Mucosa of descending colon (tissue), 3 donors: ENCODE results near the gene RAC2. TPM values are rescaled to one million over a fixed set of nuclear protein-coding genes. Genes with fewer than 3 reads are reported as not detected.
A peak's percentile ranks its signal among the peaks of the same experiment; 100 is the strongest.

ENCODE experiments used
- ATAC-seq: fragments of 200-7000 bp; cut with Tn5 transposase; one replicate; pipeline ENCODE4 v1.9.1; 2020; ENCODE audit warnings: mild to moderate bottlenecking, moderate library complexity
- DNase-seq, 3 donors: peaks; one replicate each; pipeline ENCODE4 v3.0.0-alpha.2; 2020
- H3K36me3 ChIP-seq: fragments of 200-600 bp; one replicate; pipeline ENCODE4 v1.8.0; 2021; ENCODE audit warnings: low read depth, mild to moderate bottlenecking
- H3K4me1 ChIP-seq: fragments of 200-600 bp; one replicate; pipeline ENCODE4 v1.8.0; 2021; ENCODE audit warnings: low read depth, mild to moderate bottlenecking
- H3K4me3 ChIP-seq: fragments of 200-600 bp; one replicate; pipeline ENCODE4 v1.8.0; 2021; ENCODE audit warnings: mild to moderate bottlenecking
- H3K9me3 ChIP-seq: fragments of 200-600 bp; one replicate; pipeline ENCODE4 v1.8.0; 2021; ENCODE audit warnings: mild to moderate bottlenecking
- intact Hi-C, 2 donors: fragments of 100-400 bp; cut with DNase I in 1 of 2; cut with micrococcal nuclease in 1 of 2; formaldehyde crosslinking; loops; one replicate each; pipeline versions ENCODE4 v1.11.0 to v1.11.1; 2022; cut with DNase I, micrococcal nuclease
- total RNA-seq, 3 donors: library from RNA; stranded (reverse); fragmentation: NEBNext Ultra II Directional in 2 of 3; extraction: Animal tissue kit (Norgen Biotek cat#: 25700) in 2 of 3; gene quantifications; one replicate each; pipeline versions ENCODE4 v1.2.1 to v1.2.4, GENCODE V29; 2021 to 2023
- TF ChIP-seq, protein P1 (sequence below): fragments of 200-600 bp; IDR thresholded peaks from one replicate; pipeline ENCODE4 v1.8.0; 2022; ENCODE audit warnings: antibody characterized with exemption, mild to moderate bottlenecking
- donor health status: DM: no; HTN: no; CAD: no; lungs with moderate emphysema.
- donor health status: DM: no; HTN: no; CAD: no.
- donor health status: DM: no; HTN: yes; CAD: no.

RAC2 gene
- total RNA-seq, 3 donors from 2014 or later = 15.3 to 26.8 (median 16.4) TPM

DNA sequence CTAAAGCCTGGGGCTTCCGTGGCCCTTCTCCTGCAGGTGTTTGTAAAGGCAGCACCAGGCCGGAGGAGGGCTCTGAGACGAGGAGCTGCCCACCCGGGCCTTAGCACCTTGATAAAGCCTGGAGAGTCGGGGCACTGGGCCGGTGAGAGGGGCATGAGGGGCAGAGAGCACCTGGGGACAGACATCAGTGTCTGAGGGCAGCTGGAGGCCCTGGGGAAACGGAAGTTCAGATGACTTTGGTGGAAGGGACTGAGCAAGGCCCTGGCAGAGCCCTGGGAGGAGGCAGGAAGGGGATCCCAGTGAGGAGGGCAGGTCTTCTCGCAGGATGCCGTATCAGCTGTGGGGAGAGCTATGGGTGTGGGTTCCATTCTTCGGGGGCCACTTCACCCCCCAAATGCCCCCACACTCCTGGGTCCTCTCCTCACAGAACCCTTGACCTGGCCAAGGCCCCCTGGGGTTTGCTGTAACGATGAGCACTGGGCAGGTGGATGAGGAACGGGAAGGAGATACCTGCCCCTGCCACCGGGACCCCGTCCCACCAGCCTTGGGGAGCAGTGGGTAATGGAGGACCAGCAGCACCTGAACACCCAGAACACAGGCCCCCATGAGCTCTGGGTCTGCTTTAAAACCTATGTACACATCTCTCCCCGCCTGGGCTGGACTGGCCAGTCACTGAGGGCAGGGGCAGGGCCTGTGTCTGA lies 63.4 kb downstream of the RAC2 start:
- intact Hi-C loops = no loop called here
- TF ChIP-seq, protein P1, sequence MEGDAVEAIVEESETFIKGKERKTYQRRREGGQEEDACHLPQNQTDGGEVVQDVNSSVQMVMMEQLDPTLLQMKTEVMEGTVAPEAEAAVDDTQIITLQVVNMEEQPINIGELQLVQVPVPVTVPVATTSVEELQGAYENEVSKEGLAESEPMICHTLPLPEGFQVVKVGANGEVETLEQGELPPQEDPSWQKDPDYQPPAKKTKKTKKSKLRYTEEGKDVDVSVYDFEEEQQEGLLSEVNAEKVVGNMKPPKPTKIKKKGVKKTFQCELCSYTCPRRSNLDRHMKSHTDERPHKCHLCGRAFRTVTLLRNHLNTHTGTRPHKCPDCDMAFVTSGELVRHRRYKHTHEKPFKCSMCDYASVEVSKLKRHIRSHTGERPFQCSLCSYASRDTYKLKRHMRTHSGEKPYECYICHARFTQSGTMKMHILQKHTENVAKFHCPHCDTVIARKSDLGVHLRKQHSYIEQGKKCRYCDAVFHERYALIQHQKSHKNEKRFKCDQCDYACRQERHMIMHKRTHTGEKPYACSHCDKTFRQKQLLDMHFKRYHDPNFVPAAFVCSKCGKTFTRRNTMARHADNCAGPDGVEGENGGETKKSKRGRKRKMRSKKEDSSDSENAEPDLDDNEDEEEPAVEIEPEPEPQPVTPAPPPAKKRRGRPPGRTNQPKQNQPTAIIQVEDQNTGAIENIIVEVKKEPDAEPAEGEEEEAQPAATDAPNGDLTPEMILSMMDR = no peak
- no peaks in the 10 kb centered on the region for H3K9me3 ChIP-seq
- DNase-seq (peak in 2 of 3 donors; percentile 29 to 48), ATAC-seq (no peak)
- H3K4me3 ChIP-seq = no peak overlapping the region
- H3K4me1 ChIP-seq = peaks cover 44% of the 10 kb centered on the region
- H3K36me3 ChIP-seq = no peaks in the 10 kb centered on the region

DNA sequence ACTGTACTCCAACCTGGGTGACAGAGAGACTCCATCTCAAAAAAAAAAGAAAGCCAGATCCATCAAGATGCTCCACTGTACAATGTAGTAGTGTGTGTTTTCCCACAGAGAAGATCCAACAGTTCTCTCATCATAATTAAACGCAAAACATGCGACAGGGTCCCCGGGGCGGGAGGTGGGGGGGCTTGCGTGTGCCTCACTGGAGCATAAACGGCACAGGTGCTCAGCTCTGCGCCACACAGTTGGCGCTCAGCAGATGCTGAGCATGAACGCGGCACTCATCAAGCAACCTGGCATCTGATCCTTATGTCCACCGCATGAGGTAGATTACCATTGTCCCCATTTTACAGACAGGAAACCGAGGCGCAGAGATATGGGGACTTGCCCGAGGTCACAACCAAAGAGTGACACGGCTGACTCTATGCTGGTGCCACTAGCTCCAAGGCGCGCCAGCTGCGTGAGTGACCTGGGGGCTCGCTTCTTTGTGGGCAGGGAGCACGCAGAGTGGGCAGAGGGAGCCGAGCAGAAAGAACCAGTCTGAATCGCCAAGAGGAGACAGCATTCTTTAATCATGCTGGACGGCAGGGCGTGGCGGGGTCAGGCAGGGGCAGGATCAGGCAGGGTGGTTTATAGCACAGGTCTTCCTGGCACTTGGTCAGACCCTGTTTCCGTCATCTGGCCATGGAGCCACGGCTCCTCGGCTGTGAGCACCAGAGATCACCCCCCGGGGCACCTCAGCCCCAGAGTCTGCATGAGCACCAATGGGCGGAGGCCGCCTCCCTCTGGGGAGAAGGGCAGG lies 64.2 kb downstream of the RAC2 start:
- Histone ChIP-seq H3K4me1 (peaks cover 44% of the 10 kb centered on the region), H3K4me3 (no peak overlapping the region), H3K9me3 (no peaks in the 10 kb centered on the region), H3K36me3 (no peaks in the 10 kb centered on the region)
- ATAC-seq (peak; percentile 65), DNase-seq (peak; percentile 80 to 84 (median 83))
- intact Hi-C loops = no loop called here
- TF ChIP-seq, protein P1 = no peak

DNA sequence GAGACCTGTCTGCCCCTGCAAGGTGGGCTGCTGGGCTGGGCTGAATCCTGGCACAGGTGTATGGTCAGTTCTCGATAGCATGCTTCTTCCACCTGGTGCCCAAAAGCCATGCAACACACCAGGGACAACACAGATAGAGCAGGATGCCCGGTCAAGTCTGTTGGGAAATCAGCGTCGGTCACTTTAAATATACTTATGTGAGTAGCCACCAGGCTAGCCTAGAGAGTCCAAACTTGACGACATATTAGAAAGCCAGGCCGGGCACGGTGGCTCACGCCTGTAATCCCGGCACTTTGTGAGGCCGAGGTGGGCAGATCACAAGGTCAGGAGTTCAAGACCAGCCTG lies 65.0 kb downstream of the RAC2 start:
- TF ChIP-seq, protein P1 = no peak
- no peak for DNase-seq
- no peak for ATAC-seq
- no peak overlapping the region for H3K4me3 ChIP-seq
- no peaks in the 10 kb centered on the region for H3K9me3 ChIP-seq
- no peaks in the 10 kb centered on the region for H3K36me3 ChIP-seq
- intact Hi-C loops = no loop called here
- peaks cover 44% of the 10 kb centered on the region for H3K4me1 ChIP-seq

DNA sequence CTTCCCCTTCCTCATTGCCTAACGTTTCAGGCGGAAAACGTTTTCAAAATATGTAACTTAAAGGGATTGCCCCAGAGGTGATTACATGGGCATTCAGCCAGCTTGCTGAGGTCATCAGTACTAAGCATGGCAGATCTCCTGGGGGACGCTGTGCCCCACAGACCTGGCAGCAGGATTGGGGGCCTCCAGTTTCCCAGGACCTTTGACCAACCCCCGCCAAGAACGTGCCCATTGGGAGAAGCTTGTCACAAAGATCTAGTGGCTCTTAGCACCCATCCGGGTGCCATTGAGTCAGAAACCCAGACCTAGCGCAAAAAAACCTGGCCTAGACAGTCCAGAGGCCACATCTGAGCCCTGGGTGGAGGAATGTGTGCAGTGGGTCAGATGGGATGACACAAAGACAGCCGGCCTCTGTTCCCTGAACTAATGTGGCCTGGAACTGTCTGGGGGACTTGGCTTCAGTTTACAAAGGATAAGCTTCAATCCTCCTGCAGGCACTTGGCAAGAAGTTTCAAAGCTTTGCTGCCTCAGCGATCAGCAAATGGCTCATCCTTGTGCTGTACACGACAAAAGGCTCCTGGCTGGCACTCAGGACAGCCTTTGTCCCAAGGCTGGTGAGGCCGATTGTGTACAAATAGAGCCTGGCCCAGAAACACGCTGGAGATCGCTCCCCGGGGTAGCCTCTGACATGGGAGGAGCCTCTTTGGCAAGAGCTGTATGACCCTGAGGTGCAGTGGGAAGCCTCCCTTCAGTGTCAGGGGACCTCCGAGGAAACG lies 65.5 kb downstream of the RAC2 start:
- intact Hi-C loops = no loop called here
- H3K4me1 ChIP-seq = peaks cover 44% of the 10 kb centered on the region

DNA sequence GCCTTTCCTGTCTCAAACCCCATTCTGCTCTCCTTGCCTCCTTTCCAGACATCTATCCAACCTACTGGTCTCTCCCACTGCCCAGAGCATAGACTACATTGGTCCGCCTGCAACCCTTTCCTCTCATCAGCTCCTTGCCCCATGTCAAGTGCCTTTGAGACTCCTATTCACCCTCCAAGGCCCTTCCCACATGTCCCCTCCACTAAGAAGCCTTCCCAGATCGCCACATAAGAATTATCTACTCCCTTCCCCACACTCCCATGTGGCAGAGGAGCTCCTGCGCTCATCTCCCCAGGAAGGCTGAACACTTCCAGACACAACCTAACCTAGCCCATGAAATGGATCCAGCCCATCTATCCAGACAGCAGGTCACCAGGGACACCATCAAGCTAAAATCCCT lies 66.3 kb downstream of the RAC2 start:
- Histone ChIP-seq H3K4me3 (no peak overlapping the region), H3K36me3 (no peaks in the 10 kb centered on the region), H3K4me1 (peaks cover 44% of the 10 kb centered on the region), H3K9me3 (no peaks in the 10 kb centered on the region)
- intact Hi-C loops = no loop called here
- DNase-seq = peak in 1 of 3 donors; percentile 11
- ATAC-seq = no peak
- TF ChIP-seq, protein P1 = no peak

More for the DNA sequence above, 65.5 kb downstream of the RAC2 start:
- ATAC-seq = peak; percentile 70
- Histone ChIP-seq H3K4me3 (no peak overlapping the region), H3K36me3 (no peaks in the 10 kb centered on the region), H3K9me3 (no peaks in the 10 kb centered on the region)
- TF ChIP-seq, protein P1 = no peak
- peak; percentile 61 to 87 (median 68) for DNase-seq
